ENCODE measurements around the gene VWA8.

Gene VWA8

DNA sequence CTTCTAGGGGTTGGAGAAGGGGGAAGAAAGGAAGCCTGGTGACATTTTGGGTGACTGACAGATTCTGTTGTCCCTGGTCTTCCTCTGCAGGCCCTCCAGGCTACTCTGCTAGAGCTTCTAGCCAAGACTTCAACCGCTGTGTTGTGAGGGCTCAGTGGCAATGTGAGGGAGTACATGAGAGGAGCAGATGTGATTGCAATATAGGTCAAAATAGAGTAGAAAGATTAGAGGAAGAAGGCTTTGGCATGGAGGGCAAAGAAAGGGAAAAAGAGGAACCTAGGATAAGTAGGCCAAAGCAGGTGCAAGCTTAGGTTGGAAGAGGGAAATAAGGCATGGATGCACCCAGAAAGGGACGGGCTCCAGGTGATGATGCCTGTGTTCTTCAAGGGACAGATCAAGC is 286.7 kb downstream of the VWA8 start:
- H3K27ac ChIP-seq (ENCODE audit: low read depth, low read length), result no peak overlapping the region
- H3K4me1 ChIP-seq (ENCODE audit: insufficient read depth, low read length), result peaks cover 14% of the 10 kb centered on the region
- H3K9me3 ChIP-seq (ENCODE audit: low read length), result no peaks in the 10 kb centered on the region
- H3K9ac ChIP-seq (ENCODE audit: low read length), result no peak overlapping the region
- no peaks in the 10 kb centered on the region for H3K36me3 ChIP-seq (ENCODE audit: insufficient read depth, low read length)
- H3K27me3 ChIP-seq (ENCODE audit: control insufficient read depth in 1 of 2, insufficient read depth in 2 of 2, low read length in 2 of 2), result no peaks in the 10 kb centered on the region
- H3K4me3 ChIP-seq (ENCODE audit: low read depth in 1 of 2, low read length in 2 of 2), result no peak overlapping the region

DNA sequence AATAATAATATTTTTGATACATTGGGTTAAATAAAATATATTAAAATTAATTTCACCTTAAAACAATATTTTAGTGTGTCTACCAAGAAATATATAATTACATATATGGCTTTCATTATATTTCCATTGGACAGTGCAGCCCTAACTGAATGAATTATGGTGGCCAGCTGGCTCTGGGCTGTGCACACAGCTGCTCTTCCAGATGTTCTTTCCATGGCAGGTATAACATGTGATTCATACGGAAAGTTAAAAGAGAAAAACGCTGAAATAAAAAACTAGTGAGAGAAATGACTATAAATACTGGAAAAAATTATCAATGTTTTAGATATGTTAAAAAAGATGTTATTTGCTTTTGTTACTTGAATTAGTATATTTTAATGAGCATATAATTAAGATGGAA is 287.3 kb downstream of the VWA8 start:
- no peaks in the 10 kb centered on the region for H3K9me3 ChIP-seq (ENCODE audit: low read length)
- H3K4me3 ChIP-seq (ENCODE audit: low read depth in 1 of 2, low read length in 2 of 2), result no peak overlapping the region
- H3K27ac ChIP-seq (ENCODE audit: low read depth, low read length), result no peak overlapping the region
- no peaks in the 10 kb centered on the region for H3K27me3 ChIP-seq (ENCODE audit: control insufficient read depth in 1 of 2, insufficient read depth in 2 of 2, low read length in 2 of 2)
- H3K4me1 ChIP-seq (ENCODE audit: insufficient read depth, low read length), result peaks cover 8% of the 10 kb centered on the region
- H3K9ac ChIP-seq (ENCODE audit: low read length), result no peak overlapping the region
- H3K36me3 ChIP-seq (ENCODE audit: insufficient read depth, low read length), result no peaks in the 10 kb centered on the region

DNA sequence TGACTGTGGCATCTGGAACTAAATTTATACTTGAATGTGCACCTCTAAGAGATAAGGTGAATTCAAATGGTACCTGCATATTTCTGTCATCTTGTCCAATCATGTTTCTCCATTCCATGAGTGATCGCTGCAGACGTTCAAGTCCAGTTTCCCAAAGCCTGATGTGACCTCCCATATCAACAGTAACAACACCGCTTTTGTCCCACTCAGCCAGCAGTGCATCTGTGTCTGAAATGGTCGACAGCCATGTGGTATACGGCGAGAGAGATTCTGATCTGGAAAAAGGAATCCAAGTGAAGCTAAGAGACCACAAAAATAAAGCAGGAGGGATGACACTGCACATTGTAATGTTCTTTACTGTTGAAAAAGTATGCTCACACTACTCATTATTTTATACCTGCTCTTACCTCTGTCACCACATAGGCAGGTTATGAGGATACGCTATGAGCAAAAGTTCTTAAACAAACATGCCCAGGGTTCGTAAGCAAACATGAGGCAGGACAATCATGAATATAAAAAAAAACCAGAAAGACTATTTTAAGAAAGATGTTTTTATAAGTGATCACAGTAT is 290.0 kb downstream of the VWA8 start:
- Histone ChIP-seq H3K4me1 (ENCODE audit: insufficient read depth, low read length) (peaks cover 4% of the 10 kb centered on the region), H3K9me3 (ENCODE audit: low read length) (no peaks in the 10 kb centered on the region), H3K27ac (ENCODE audit: low read depth, low read length) (no peak overlapping the region), H3K4me3 (ENCODE audit: low read depth in 1 of 2, low read length in 2 of 2) (no peak overlapping the region), H3K27me3 (ENCODE audit: control insufficient read depth in 1 of 2, insufficient read depth in 2 of 2, low read length in 2 of 2) (no peaks in the 10 kb centered on the region), H3K36me3 (ENCODE audit: insufficient read depth, low read length) (no peaks in the 10 kb centered on the region), H3K9ac (ENCODE audit: low read length) (no peak overlapping the region)

DNA sequence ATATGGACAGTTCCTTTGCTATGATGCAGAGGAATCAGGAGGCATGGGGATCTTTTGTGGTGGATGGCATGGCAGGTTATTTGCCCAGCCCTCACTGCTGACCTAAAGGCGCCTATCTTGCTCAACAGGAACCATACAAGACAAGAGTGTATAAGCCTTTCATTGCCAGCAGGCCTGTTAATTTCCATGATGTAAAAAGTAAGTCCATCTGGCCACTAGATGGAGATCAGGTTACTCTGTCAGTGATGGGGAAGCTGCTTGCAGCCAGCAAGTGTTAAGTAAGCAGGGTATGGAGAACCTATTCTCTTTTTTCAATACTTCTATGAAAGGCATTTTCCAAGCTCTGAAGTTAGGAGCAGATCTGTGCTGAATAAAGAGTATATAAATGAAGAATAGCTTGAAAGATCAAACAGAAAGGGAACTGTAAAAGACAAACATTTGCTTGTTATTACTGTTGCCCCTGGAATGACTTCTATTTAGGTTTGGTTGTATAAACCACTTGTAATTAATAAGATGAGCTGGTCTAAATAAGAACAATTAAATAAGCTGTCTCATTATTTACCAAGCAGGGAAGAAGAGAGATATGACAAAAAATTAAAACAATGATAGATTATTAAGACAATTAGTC is 292.7 kb downstream of the VWA8 start:
- no peak overlapping the region for H3K4me3 ChIP-seq (ENCODE audit: low read depth in 1 of 2, low read length in 2 of 2)
- H3K9ac ChIP-seq (ENCODE audit: low read length), result no peak overlapping the region
- H3K9me3 ChIP-seq (ENCODE audit: low read length), result no peaks in the 10 kb centered on the region
- H3K27ac ChIP-seq (ENCODE audit: low read depth, low read length), result no peak overlapping the region
- H3K4me1 ChIP-seq (ENCODE audit: insufficient read depth, low read length), result peaks cover 12% of the 10 kb centered on the region
- no peaks in the 10 kb centered on the region for H3K36me3 ChIP-seq (ENCODE audit: insufficient read depth, low read length)
- no peaks in the 10 kb centered on the region for H3K27me3 ChIP-seq (ENCODE audit: control insufficient read depth in 1 of 2, insufficient read depth in 2 of 2, low read length in 2 of 2)

DNA sequence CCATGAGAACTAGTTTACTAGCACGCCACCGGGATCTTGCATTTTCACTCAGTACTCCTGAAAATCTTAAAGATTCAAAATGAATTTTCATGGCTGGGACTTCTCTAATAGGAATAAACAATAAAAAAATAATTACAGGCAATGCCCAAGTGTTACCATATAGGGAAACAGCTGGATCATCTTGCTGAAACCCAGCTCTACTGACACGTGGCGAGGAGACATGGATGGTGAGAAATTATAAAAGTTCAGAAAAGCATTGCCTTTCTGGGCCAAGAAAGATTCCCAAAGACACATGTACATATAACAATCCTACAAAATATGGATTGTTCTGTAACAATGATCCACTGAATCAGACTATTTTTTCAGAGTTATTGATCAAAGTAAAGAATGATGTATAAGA is 294.3 kb downstream of the VWA8 start:
- Histone ChIP-seq H3K27ac (ENCODE audit: low read depth, low read length) (no peak overlapping the region), H3K4me3 (ENCODE audit: low read depth in 1 of 2, low read length in 2 of 2) (no peak overlapping the region), H3K36me3 (ENCODE audit: insufficient read depth, low read length) (no peaks in the 10 kb centered on the region), H3K4me1 (ENCODE audit: insufficient read depth, low read length) (peaks cover 12% of the 10 kb centered on the region), H3K9ac (ENCODE audit: low read length) (no peak overlapping the region), H3K27me3 (ENCODE audit: control insufficient read depth in 1 of 2, insufficient read depth in 2 of 2, low read length in 2 of 2) (no peaks in the 10 kb centered on the region), H3K9me3 (ENCODE audit: low read length) (no peaks in the 10 kb centered on the region)

GRCh38 chr13:41660411-41660810 is 300.5 kb downstream of the VWA8 start:
- no peaks in the 10 kb centered on the region for H3K9me3 ChIP-seq (ENCODE audit: low read length)
- no peak overlapping the region for H3K27ac ChIP-seq (ENCODE audit: low read depth, low read length)
- no peak overlapping the region for H3K4me3 ChIP-seq (ENCODE audit: low read depth in 1 of 2, low read length in 2 of 2)
- H3K4me1 ChIP-seq (ENCODE audit: insufficient read depth, low read length), result peaks cover 8% of the 10 kb centered on the region
- no peak overlapping the region for H3K9ac ChIP-seq (ENCODE audit: low read length)
- no peaks in the 10 kb centered on the region for H3K27me3 ChIP-seq (ENCODE audit: control insufficient read depth in 1 of 2, insufficient read depth in 2 of 2, low read length in 2 of 2)
- H3K36me3 ChIP-seq (ENCODE audit: insufficient read depth, low read length), result no peaks in the 10 kb centered on the region

DNA sequence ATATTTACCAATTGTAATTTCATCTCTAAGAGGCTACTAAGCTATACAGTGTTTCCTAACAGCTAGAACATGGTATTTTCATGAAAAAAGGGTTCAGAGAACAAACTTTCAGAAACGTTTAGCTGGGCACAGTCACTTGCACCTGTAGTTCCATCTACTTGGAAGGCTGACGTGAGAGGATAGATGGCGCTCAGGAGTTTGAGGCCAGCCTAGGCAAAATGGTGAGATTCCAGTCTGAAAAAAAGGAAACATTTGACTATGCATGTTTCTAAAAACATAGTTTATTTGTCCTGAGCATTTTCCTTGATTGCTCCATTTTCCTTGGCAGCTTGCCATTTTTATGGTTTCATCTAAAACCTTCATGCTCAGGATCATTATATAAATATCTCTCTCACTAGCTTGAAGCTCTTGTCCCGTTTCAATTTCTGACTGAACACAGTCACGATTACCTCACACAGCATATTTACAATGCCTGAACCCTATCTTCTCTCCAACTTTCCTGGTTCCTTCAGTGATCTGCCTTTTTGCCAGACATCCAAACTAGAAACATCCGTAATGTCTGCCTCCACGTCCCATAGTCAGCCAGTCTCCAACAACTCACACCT is 302.8 kb downstream of the VWA8 start:
- Histone ChIP-seq H3K36me3 (ENCODE audit: insufficient read depth, low read length) (no peaks in the 10 kb centered on the region), H3K9me3 (ENCODE audit: low read length) (no peaks in the 10 kb centered on the region), H3K4me1 (ENCODE audit: insufficient read depth, low read length) (no peaks in the 10 kb centered on the region), H3K4me3 (ENCODE audit: low read depth in 1 of 2, low read length in 2 of 2) (no peak overlapping the region), H3K9ac (ENCODE audit: low read length) (no peak overlapping the region), H3K27me3 (ENCODE audit: control insufficient read depth in 1 of 2, insufficient read depth in 2 of 2, low read length in 2 of 2) (no peaks in the 10 kb centered on the region), H3K27ac (ENCODE audit: low read depth, low read length) (no peak overlapping the region)

GRCh38 chr13:41655997-41656396 is 304.9 kb downstream of the VWA8 start:
- no peak overlapping the region for H3K9ac ChIP-seq (ENCODE audit: low read length)
- H3K4me3 ChIP-seq (ENCODE audit: low read depth in 1 of 2, low read length in 2 of 2), result no peak overlapping the region
- no peaks in the 10 kb centered on the region for H3K27me3 ChIP-seq (ENCODE audit: control insufficient read depth in 1 of 2, insufficient read depth in 2 of 2, low read length in 2 of 2)
- no peaks in the 10 kb centered on the region for H3K4me1 ChIP-seq (ENCODE audit: insufficient read depth, low read length)
- H3K36me3 ChIP-seq (ENCODE audit: insufficient read depth, low read length), result no peaks in the 10 kb centered on the region
- H3K9me3 ChIP-seq (ENCODE audit: low read length), result no peaks in the 10 kb centered on the region
- no peak overlapping the region for H3K27ac ChIP-seq (ENCODE audit: low read depth, low read length)

GRCh38 chr13:41654796-41655195 is 306.1 kb downstream of the VWA8 start:
- Histone ChIP-seq H3K4me3 (ENCODE audit: low read depth in 1 of 2, low read length in 2 of 2) (no peak overlapping the region), H3K4me1 (ENCODE audit: insufficient read depth, low read length) (no peaks in the 10 kb centered on the region), H3K36me3 (ENCODE audit: insufficient read depth, low read length) (no peaks in the 10 kb centered on the region)

GRCh38 chr13:41652735-41653361 is 308.1 kb downstream of the VWA8 start:
- H3K36me3 ChIP-seq (ENCODE audit: insufficient read depth, low read length), result no peaks in the 10 kb centered on the region
- no peak overlapping the region for H3K4me3 ChIP-seq (ENCODE audit: low read depth in 1 of 2, low read length in 2 of 2)
- no peak overlapping the region for H3K9ac ChIP-seq (ENCODE audit: low read length)
- peaks cover 11% of the 10 kb centered on the region for H3K4me1 ChIP-seq (ENCODE audit: insufficient read depth, low read length)
- no peaks in the 10 kb centered on the region for H3K27me3 ChIP-seq (ENCODE audit: control insufficient read depth in 1 of 2, insufficient read depth in 2 of 2, low read length in 2 of 2)
- H3K27ac ChIP-seq (ENCODE audit: low read depth, low read length), result no peak overlapping the region
- no peaks in the 10 kb centered on the region for H3K9me3 ChIP-seq (ENCODE audit: low read length)

More at GRCh38 chr13:41654796-41655195, 306.1 kb downstream of the VWA8 start:
- Histone ChIP-seq H3K9me3 (ENCODE audit: low read length) (no peaks in the 10 kb centered on the region), H3K27ac (ENCODE audit: low read depth, low read length) (no peak overlapping the region), H3K9ac (ENCODE audit: low read length) (no peak overlapping the region), H3K27me3 (ENCODE audit: control insufficient read depth in 1 of 2, insufficient read depth in 2 of 2, low read length in 2 of 2) (no peaks in the 10 kb centered on the region)

- no peak overlapping the region for H3K27ac ChIP-seq (ENCODE audit: low read depth, low read length)
Measured at GRCh38 chr13:41651413-41652058, 309.4 kb downstream of the VWA8 start.

More at GRCh38 chr13:41651413-41652058, 309.4 kb downstream of the VWA8 start:
- Histone ChIP-seq H3K4me1 (ENCODE audit: insufficient read depth, low read length) (peaks cover 14% of the 10 kb centered on the region), H3K36me3 (ENCODE audit: insufficient read depth, low read length) (no peaks in the 10 kb centered on the region), H3K4me3 (ENCODE audit: low read depth in 1 of 2, low read length in 2 of 2) (no peak overlapping the region), H3K9ac (ENCODE audit: low read length) (no peak overlapping the region), H3K27me3 (ENCODE audit: control insufficient read depth in 1 of 2, insufficient read depth in 2 of 2, low read length in 2 of 2) (no peaks in the 10 kb centered on the region), H3K9me3 (ENCODE audit: low read length) (no peaks in the 10 kb centered on the region)

All from muscle layer of colon (tissue), 2 donors.